Measurements from ENCODE around the gene CYP2U1.

DNA sequence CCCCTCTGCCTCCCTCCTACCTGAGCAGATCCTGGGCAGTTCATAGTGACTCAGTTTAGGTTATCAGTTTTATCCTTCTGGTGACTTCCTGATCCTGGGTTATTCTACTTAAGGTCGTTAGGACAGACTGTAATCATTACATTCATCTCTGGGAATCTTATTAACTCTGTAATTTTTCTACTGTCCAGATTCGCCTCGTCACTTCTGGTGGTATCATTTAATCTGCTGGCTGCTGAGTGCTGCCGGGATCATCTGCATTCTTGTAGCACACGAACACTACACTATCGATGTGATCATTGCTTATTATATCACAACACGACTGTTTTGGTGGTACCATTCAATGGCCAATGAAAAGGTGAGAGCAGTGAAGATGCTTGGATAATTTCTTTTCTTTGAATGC is 23.0 kb upstream of the CYP2U1 start:
- TF ChIP-seq, protein P1, sequence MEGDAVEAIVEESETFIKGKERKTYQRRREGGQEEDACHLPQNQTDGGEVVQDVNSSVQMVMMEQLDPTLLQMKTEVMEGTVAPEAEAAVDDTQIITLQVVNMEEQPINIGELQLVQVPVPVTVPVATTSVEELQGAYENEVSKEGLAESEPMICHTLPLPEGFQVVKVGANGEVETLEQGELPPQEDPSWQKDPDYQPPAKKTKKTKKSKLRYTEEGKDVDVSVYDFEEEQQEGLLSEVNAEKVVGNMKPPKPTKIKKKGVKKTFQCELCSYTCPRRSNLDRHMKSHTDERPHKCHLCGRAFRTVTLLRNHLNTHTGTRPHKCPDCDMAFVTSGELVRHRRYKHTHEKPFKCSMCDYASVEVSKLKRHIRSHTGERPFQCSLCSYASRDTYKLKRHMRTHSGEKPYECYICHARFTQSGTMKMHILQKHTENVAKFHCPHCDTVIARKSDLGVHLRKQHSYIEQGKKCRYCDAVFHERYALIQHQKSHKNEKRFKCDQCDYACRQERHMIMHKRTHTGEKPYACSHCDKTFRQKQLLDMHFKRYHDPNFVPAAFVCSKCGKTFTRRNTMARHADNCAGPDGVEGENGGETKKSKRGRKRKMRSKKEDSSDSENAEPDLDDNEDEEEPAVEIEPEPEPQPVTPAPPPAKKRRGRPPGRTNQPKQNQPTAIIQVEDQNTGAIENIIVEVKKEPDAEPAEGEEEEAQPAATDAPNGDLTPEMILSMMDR (conservative IDR thresholded peaks at IDR 0.05 in 1 of 2, IDR thresholded peaks at IDR 0.05 in 1 of 2; ENCODE audit: extremely low read depth in 1 of 2, insufficient read depth in 1 of 2, low read depth in 1 of 2, low read length in 2 of 2) = no peak
- no peak for TF ChIP-seq EZH2 (IDR thresholded peaks at IDR 0.05; ENCODE audit: borderline replicate concordance, low read length)

Measured in mammary epithelial cell (primary cell).